GM19238 (cell line): ENCODE data around the gene LRRN1.

Source experiments
- DNase-seq: peaks from one replicate; pipeline ENCODE4 v3.0.0; 2011; ENCODE audit warnings: low spot score; ENCODE audit not compliant: insufficient read length

LRRN1 gene

DNA sequence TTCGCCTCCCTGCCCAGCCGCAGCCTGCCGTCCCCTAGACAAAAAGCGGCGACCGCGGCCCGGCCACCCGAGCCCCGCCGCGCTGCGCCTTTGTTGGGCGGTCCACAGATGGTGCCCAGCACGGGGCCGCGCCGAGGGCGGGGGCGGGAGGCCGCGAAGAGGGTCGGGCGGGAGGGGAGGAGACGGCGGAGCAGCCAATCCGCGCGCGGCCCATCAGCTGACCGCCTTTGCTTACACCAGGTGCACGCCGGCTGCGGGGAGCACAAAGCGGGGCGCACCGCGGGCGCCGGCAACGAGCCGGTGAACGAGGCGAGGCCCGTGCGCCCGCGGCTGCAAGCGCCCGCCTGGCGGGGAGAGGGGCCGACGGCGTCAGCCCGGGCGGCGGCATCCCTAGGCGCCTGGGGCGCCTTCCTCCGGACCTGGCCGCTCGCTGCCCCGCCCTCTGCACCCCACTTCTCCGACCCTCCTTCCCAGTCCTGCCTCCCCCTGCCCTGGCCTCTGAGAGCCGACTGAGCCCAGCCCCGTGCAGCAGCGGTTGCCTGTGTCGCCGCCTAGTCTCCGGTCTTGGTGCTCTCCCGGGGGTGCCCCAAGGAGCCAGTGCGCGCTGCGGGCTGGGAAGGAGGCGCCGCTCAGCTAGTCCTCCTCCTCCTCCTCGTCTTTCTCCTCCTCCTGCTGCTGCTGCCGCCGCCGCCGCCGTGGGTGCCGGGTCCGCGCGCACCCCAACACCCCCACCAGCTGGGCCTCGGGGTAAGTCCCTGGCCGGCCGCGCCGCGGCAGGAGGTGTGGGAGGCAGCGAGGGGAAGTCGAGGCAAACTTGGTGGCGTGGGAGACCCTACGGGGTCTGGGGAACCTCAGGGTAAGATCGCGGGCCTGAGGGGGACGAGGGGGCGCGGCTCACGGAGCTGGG is at the start of gene LRRN1:
Gene LRRN1, plus strand, starts transcription at position 259 of the 907 bp plus-strand sequence. CDS start 45,211 bp downstream, outside the sequence.
- DNase-seq: no peak

- no peak for DNase-seq
Observed at GRCh38 chr3:3753416-3753815, 45.8 kb upstream of the LRRN1 start.

- no peak for DNase-seq
Observed at GRCh38 chr3:3765661-3766060, 33.6 kb upstream of the LRRN1 start.

DNA sequence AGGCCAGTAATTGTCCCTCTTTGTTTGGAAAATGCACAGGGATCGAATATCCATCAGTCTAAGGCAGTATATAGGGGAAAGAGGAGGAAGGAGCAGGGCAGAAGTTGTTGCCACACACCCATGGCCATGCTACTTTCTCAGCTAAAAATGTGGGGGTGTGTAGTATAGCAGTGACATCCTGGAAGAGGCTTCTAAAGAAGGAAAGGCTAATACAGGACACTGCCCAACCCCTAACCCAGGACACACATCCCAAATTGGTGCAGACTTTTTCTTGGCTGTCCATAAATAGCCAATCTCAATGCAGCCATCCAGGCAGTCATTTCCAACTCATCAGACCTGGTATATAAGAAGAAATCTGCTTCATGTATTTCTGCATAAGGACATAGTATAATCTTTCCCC is 33.1 kb upstream of the LRRN1 start:
- no peak for DNase-seq

- DNase-seq: no peak
Observed at GRCh38 chr3:3771094-3771493, 28.1 kb upstream of the LRRN1 start.

DNA sequence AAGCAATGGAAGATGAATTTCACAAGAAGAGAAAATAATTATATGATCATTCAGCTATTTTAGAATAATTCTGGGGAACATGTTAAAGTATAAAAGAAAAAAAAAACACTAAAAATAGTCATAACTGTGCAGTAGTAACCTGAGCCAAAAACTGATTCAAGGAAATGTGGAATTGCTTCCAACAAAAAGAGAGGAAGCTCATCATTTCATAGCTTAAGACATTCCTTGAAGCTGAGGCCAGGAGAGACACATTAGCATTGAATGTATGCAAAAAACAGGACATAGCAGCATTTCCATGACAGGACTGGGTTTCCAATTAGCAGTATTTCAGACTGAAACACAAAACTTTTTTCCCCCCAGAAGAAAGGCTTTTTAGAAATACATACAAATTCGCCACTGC is 27.7 kb upstream of the LRRN1 start:
- DNase-seq: no peak

- no peak for DNase-seq
Observed at GRCh38 chr3:3772338-3772737, 26.9 kb upstream of the LRRN1 start.

DNA sequence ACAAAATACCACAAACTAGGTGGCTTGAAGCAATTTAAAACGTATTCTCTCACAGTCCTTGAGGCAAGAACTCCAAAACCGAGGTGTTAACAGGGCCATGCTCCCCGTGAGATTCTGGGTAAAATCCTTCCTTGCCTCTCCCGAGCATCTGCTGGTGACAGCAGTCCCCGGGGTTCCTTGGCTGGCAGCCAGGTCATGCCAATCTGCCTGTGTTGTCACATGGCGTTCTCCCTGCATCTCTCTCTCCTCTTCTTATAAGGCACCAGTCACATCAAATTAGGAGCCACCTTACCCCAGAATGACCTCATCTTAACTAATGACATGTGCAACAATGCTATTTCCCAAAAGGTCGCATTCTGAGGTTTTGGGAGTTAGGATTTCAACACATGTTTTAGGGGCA is 26.3 kb upstream of the LRRN1 start:
- no peak for DNase-seq

DNA sequence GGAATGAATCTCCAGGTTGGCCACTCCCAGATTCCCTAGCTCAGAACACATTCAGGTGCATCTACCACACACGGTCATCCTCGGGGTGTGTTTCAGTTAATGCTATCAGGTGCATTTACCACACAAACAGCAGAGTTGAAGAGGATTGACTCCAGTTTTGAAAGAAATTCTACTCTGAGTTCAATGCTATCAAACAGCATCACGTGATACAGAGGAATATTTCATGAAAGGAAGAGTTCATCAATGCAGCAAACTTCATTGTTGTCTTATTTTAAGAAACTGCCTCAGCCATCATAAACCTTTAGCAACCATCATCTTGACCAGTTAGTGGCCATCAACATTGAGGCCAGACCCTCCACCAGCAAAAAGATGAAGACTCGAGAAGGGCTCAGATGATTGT is 22.6 kb upstream of the LRRN1 start:
- no peak for DNase-seq

DNA sequence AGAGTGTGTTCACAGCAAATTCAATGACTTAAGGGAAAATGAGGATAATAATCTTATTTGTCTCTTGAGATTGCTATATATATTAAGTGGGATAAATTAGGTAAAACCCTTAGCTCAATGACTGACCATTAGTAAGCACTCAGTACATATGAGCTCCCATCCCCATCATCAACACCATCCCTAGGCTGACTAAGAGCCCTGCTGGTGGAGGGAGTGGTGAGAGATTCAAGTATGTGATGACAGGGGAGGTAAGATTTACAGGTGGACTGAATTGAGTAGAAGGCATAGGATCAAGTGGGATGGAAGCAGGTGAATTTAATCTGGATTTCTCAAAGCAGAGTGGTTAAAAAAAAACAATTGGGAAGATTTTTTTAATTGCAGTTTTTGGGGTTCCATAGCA is 21.0 kb upstream of the LRRN1 start:
- DNase-seq: no peak

DNA sequence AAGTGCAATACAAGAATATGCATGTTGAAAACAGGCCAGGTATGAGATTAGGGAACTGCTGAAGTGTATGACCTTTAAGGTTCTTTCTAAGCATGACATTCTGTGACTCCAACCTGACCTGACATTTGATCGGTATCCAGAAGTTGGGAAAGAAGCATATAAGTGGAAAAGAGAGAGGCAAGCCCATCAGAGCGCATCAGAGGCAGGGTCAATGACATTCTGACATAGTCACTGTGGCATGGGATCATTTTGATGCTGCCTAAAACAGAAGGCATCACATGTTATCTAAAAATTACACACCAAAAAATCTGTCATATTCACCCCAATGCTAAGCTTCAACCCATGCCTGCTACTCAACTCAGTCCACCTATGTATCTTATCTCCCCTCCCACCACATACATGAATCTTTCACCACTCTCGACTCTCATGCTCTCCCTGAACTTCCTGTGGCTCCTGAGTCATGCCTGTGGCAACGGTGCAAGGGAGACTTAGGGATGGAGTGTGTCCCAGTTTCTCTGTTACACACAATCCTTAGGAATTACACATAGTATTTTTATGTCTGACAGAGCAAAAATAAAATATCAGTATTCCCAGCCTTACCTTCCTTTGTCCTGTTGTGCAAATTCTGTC is 20.5 kb upstream of the LRRN1 start:
- no peak for DNase-seq

DNA sequence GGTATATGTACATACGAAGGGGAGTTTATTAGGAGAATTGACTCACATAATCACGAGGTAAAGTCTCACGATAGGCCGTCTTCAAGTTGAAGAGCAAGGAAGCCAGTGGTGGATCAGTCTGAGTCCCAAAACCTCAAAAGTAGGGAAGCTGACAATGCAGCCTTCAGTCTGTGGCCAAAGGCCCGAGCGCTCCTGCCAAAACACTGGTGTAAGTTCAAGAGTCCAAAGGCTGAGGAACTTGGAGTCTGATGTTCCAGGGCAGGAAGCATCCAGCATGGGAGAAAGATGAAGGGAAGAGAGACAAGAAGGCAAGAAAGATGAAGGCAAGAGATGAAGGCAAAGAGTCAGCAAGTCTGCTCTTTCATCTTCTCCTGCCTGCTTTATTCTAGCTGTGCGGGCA is 16.8 kb upstream of the LRRN1 start:
- no peak for DNase-seq

DNA sequence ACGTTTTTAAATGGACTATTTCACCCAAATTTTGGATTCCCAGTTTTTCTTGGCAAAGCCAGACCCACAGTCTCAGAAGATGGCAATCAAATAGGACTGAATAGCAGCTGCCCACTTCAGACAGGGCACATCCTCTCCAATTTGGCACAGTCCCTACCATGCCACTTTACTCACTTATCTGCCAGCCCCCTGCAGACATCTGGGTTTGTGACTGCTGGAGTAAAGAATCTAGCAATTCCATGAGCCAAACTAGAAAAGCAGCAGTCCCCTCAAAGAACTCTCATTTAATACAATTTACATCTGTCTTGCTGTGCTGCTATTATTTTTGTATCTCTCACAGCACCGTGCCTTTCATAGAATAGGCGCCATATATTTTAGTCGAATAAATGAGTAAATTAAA is 16.0 kb upstream of the LRRN1 start:
- no peak for DNase-seq

GRCh38 chr3:3783696-3784095 is 15.5 kb upstream of the LRRN1 start:
- no peak for DNase-seq

DNA sequence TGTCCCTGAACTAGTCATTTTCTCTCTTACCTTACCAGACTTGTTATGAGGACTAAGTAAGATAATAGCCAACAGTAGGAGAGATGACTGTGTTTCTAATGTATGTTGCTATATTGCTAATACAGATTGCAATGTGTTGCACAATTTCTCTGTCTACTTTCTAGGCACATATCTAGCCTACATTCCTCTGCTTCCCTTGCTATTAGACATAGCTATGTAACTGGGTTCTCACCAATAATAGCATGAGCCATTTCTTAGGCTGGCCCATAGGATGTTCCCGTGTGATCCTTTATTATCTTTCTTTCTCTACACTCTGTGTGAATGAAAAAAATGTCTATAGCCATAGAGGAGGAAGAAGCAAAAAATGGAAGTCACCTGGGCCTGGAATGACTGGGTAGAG is 6.8 kb upstream of the LRRN1 start:
- DNase-seq: no peak

- no peak for DNase-seq
Observed at GRCh38 chr3:3798631-3799113, 559 bp upstream of the LRRN1 start.

DNA sequence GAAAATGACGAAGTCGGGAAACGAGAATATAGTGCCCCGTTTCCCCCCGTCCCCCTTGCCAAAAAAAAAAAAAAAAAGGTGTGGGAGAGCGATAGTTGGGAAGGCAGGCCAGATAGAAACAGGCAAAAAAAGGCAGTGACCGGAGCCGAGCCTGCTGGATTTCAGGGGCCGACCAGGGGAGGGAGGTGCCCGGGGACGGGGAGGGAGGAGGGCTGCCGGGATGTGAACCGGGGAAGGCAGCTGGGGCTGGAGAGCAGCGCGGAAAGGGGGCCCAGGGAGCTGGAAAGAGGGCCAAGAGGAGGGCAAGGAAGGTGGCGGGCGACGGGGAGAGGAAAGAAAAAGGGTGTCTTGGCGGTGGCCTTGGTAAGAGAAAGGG is 837 bp downstream of the LRRN1 start:
- no peak for DNase-seq

- DNase-seq: no peak
Observed at GRCh38 chr3:3800685-3801493, 1.7 kb downstream of the LRRN1 start.

GRCh38 chr3:3801494-3801841 is 2.2 kb downstream of the LRRN1 start:
- DNase-seq: no peak

- DNase-seq: no peak
Observed at GRCh38 chr3:3802046-3802445, 2.8 kb downstream of the LRRN1 start.

DNA sequence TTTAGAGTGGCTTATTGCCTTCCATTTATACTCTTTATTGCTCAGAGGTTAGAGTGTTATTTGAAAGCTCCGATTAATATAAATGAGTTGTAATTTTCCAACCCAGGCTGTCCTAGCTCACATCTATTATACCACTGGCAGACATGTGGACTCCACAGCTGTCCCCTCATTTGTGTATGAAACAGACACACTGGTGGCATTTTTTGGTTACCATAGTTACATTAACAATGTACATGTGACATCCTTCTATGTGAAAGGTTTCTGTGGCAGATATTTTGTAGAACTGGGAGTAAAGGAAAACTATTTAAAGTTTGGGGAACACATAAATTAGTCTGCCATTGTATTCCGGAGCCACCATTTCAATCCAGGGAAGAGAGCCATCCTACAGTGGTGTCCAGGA is 5.3 kb downstream of the LRRN1 start:
- DNase-seq: no peak

GRCh38 chr3:3806092-3806491 is 6.9 kb downstream of the LRRN1 start:
- DNase-seq: no peak
